ENCODE data around the gene HYAL3. TPM values are rescaled to one million over a fixed set of nuclear protein-coding genes. Genes with fewer than 3 reads are reported as not detected.

HYAL3 gene
- total RNA-seq, 2 experiments from 2014 or later: 3.0 to 3.2 TPM

DNA sequence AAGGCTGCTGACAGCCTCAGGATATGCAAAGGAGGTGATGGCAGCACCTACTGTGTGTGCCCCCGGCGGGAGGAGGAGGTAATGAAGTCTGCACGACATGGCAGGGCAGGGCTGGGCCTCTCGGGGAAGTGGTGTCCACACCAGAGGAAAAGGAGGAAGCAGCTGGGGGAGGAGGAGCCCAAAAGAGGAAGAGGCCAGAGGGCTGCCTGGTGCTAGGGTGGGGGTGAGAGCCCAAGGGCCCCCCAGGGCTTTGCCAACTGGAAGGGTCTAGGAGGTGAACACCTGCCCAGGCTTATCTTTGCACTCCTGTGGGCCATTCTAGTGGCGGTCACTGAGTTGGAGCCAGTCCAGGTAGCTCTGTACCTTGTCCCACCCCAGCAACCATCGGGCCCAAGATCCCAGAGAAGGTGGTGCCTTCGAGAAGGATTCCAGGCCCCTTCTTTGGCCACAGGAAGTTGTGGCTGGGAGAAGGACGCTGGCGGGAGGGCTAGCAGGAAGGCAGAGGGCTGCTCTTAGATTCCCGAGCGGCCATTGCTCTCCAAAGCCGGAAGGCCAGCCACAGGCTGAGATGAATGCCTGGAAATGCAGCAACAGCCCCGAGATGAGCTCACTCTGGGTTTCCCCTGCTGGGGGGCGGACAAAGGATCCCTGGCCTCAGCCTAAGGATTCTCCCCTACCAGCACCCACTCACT, 56.2 kb downstream of the HYAL3 start:
- ChIA-PET CTCF (interaction anchor here (1.5 to 5.9 kb wide), 3 partner anchors 14 to 48 kb away, joined by 4 to 53 read pairs (median 24); no protein-coding TSS in a partner anchor), POLR2A (interaction anchor here (0.8 to 7.4 kb wide), 2 partner anchors 9 to 15 kb away, joined by 3 to 55 read pairs; no protein-coding TSS in a partner anchor)
- Mint-ChIP-seq H3K27ac (peak overlapping the region; percentile 92), H3K4me3 (peak overlapping the region; percentile 82), H3K27me3 (no peaks in the 10 kb centered on the region), H3K36me3 (ENCODE audit: low read depth) (peaks cover 43% of the 10 kb centered on the region), H3K4me1 (ENCODE audit: low read depth) (peaks cover 83% of the 10 kb centered on the region), H3K9me3 (no peaks in the 10 kb centered on the region)
- TF ChIP-seq, protein P1, sequence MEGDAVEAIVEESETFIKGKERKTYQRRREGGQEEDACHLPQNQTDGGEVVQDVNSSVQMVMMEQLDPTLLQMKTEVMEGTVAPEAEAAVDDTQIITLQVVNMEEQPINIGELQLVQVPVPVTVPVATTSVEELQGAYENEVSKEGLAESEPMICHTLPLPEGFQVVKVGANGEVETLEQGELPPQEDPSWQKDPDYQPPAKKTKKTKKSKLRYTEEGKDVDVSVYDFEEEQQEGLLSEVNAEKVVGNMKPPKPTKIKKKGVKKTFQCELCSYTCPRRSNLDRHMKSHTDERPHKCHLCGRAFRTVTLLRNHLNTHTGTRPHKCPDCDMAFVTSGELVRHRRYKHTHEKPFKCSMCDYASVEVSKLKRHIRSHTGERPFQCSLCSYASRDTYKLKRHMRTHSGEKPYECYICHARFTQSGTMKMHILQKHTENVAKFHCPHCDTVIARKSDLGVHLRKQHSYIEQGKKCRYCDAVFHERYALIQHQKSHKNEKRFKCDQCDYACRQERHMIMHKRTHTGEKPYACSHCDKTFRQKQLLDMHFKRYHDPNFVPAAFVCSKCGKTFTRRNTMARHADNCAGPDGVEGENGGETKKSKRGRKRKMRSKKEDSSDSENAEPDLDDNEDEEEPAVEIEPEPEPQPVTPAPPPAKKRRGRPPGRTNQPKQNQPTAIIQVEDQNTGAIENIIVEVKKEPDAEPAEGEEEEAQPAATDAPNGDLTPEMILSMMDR (IDR thresholded peaks at IDR 0.05): no peak
- peak overlapping the region; percentile 13 for H3K4me3 ChIP-seq (ENCODE audit: low read length)
- H3K27ac ChIP-seq (ENCODE audit: low read depth in 1 of 2, low read length in 2 of 2): peak overlapping the region; percentile 80 to 87
- ATAC-seq (ENCODE audit: poor library complexity) (no peak), DNase-seq (peak in 5 of 14 experiments; percentile 10 to 77 (median 61))
- peaks cover 100% of the 10 kb centered on the region for H3K4me1 ChIP-seq (ENCODE audit: insufficient read depth, low read length)
- intact Hi-C loops (cut with DNase I, micrococcal nuclease): no loop called here
- no peaks in the 10 kb centered on the region for H3K9me3 ChIP-seq (ENCODE audit: control insufficient read depth in 1 of 2, insufficient read depth in 1 of 2, low read length in 2 of 2)
- no peaks in the 10 kb centered on the region for H3K27me3 ChIP-seq (ENCODE audit: control insufficient read depth in 1 of 2, insufficient read depth in 2 of 2, low read length in 2 of 2)
- H3K36me3 ChIP-seq (ENCODE audit: insufficient read depth, low read length): peaks cover 54% of the 10 kb centered on the region

Other genes with a start within 250 kb of the HYAL3 start
- 100 to 1,000 TPM; 324 to 330 TPM for gene RBM5, start 210.5 kb downstream of the HYAL3 start, total RNA-seq
- gene SEMA3F, start 144.1 kb downstream of the HYAL3 start, total RNA-seq: 1 to 10 TPM in 1 of 2 experiments, under 1 TPM in 1; 0.22 to 1.1 TPM
- under 1 TPM; 0.11 to 0.28 TPM for gene GNAT1, start 107.8 kb downstream of the HYAL3 start, total RNA-seq
- gene SLC38A3, start 94.1 kb downstream of the HYAL3 start, total RNA-seq: 1 to 10 TPM; 1.0 to 1.1 TPM
- 100 to 1,000 TPM; 204 to 217 TPM for gene GNAI2, start 63.2 kb downstream of the HYAL3 start, total RNA-seq
- 1 to 10 TPM; 1.9 to 2.0 TPM for gene SEMA3B, start 30.3 kb downstream of the HYAL3 start, total RNA-seq
- gene LSMEM2, start 20.3 kb downstream of the HYAL3 start, total RNA-seq: under 1 TPM in 1 of 2 experiments, not detected in 1; 0.22 TPM
- 10 to 100 TPM; 30.0 to 30.4 TPM for gene IFRD2, start 7.0 kb downstream of the HYAL3 start, total RNA-seq
- gene NAA80, start within 50 bp of the HYAL3 start, total RNA-seq: 10 to 100 TPM; 47.0 to 48.8 TPM
- under 1 TPM in 1 of 2 experiments, not detected in 1; 0.38 TPM for gene HYAL1, start 4.2 kb upstream of the HYAL3 start, total RNA-seq
- 1 to 10 TPM; 1.1 to 1.2 TPM for gene HYAL2, start 23.3 kb upstream of the HYAL3 start, total RNA-seq
- gene TUSC2, start 28.8 kb upstream of the HYAL3 start, total RNA-seq: 10 to 100 TPM; 23.1 to 24.7 TPM
- gene RASSF1, start 41.4 kb upstream of the HYAL3 start, total RNA-seq: 10 to 100 TPM; 68.0 to 71.2 TPM
- 1 to 10 TPM; 1.7 to 1.8 TPM for gene ZMYND10, start 46.3 kb upstream of the HYAL3 start, total RNA-seq
- 10 to 100 TPM; 29.4 to 33.2 TPM for gene NPRL2, start 51.4 kb upstream of the HYAL3 start, total RNA-seq
- gene CYB561D2, start 51.5 kb upstream of the HYAL3 start, total RNA-seq: 10 to 100 TPM; 19.8 TPM
- gene TMEM115, start 60.1 kb upstream of the HYAL3 start, total RNA-seq: 10 to 100 TPM; 19.0 to 19.9 TPM
- gene CACNA2D2, start 204.2 kb upstream of the HYAL3 start, total RNA-seq: 1 to 10 TPM; 2.5 to 3.8 TPM